SW 1271 (cell line): ENCODE measurements around the gene KRAS.
A peak's percentile ranks its signal among the peaks of the same experiment; 100 is the strongest.

Experiments used
- DNase-seq, 2 experiments: peaks; one replicate each; lab custom pipeline; 2025; lab: John Stamatoyannopoulos, UW

Gene KRAS

DNA sequence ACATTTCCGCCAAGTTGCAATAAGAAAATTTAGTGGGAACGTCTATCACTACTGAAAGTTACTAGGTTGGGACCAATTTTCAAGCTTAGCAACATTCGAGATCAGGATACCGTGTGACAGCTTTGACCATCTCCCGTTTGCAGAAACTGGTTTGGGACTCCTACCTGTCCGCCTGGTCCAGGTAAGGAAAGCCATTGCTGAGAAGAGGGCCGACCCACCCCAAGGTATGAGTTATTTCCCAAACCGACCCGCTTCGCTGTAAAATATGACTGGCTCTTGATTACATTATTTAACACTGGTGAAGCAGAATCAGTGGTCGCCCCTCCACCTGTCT is 56.0 kb downstream of the KRAS start:
- no peak for DNase-seq

DNA sequence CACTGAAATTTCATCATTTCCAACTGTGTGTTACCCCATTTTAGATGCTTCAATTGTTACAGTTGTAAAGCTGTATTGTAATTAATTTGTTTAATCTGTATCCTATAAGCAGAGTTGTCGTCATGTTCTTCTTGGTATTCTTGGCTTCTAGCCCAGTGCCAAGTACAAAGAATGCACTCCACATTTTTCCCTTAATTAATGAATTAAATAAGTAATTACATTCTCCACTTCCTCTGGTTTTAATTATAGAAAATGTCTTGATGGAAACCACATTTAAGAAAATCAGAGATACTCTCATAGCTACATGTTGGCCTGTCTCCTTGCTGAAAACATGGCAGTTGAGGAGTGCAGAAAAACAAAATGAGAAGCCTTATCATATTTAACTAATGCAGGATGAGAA is 56.5 kb downstream of the KRAS start:
- DNase-seq = no peak

DNA sequence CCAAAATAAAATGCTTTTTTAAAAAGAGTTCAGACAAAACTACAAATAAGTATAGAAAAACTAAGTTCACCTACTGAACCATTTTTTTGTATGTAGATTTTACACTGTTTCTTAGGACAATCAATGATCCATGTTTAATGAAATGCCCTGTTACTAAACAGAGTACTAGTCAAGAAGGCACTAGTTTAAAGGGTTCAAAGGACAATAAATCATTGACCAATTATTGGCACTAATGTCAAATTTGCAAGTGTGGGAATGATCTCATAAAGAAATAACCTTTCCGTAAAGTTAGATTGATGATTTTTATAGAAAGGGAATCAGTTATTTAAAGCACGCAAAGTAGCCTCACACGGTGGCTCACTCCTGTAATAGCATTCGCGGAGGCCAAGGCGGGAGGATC is 59.9 kb downstream of the KRAS start:
- DNase-seq = no peak

DNA sequence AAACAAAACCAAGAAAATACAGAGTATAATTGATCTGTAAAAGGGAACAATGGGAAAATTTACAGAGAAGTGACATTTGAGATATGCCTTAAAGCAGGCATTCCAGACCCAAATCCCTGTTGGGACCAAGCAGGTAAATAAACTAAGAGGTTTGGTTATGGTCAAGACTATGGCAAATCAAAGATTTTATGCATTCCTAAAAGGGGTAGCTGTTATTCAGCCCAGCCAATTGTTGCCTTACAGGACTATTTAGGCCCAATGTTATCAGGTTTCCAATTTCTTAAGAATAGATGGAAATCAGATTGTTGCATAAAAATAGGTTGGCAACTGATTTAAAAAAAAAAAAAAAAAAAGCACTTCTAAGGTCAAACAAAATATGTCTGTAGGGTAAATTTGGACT is 61.1 kb downstream of the KRAS start:
- DNase-seq = no peak

DNA sequence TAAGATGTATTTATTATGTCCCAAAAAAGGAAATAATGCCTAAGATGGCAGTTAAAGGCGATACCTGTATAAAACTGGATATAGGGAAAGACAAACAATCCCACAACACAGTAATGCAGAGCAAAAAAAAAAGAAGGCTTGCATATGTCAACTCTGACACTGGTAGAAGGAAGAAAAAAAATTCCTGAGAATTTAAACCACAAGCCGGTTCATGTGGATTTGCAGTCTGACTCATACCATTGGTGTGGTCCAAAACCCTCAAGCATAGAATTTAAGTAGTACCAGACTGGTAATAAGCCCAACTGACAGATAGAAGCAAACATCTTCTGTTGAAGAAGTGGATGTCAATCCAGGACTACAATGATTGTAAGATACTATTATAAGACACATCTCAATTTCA is 62.9 kb downstream of the KRAS start:
- DNase-seq = no peak

DNA sequence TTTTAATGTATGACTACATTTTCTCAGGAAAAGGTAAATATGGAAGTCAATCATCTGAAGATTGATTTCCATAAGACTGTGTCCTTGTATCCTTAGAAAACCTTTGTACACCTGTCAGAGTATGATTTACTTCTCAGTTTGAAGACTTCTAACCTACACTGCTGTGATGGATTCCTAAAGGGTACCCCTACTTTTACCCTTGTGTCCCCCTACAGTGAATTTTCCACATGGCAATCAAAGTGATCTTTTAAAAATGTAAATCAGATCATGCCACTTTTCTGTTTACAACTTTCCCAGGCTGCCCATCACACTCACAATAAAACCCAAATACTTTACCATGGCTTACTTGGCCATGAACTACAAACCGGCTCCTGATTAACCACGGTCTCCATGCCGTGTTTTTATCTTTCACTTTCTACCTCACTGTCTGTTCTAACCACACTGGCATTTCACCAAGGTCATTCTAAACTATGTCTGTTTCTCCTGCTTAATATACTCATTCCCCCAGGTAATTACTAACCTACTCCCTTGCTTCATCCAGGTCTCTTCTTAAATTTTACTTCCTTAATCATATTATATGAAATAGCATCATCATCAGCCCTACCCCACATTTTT is 63.8 kb downstream of the KRAS start:
- no peak for DNase-seq

DNA sequence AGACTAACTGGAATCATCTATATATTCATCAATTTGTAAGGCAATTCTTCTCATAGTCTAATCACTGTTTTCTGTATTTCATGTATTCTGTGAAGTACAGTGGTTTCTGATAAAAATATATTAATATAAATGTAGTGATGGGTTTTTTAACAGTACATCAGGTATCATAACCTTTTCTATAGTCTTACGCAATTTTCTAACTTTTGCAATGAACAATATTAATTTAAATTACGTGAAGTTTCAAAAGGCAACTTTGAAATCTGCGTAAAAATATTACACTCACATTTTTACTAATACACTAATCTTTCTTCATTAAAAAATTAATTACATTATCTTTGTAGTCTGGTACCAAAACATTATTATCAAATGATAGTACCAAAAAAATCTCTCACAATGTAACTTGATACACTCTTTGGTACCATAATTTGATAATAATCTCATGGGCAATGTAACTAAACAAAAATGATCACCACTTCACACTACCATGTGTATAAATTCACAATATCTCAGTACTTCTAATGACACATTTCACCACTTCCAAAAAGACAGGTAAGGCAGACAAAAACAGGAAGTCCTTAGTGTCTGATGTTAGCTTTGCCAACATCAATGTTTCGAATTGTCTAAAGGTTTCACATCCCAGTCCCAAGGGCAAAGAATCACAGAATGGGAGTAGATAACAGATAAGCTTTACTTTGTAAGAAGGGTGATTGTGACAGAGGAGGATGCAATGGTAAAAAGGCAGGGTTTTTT is 64.5 kb downstream of the KRAS start:
- no peak for DNase-seq

DNA sequence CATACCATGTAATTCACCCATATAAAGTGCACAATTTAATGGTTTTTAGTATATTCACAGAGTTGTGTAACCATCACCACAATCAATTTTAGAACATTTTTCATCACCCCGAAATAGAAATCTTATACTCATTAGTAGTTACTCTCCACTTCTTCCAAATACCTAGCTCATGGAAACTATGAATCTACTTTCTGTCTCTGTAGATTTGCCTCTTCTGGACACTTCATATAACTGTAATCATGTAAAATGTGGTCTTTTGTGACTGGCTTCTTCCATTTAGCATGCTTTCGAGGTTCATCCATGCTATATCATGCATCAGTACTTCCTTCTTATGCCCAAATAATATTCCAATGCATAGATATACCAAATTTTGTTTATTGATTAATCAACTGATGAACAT is 66.6 kb downstream of the KRAS start:
- no peak for DNase-seq

DNA sequence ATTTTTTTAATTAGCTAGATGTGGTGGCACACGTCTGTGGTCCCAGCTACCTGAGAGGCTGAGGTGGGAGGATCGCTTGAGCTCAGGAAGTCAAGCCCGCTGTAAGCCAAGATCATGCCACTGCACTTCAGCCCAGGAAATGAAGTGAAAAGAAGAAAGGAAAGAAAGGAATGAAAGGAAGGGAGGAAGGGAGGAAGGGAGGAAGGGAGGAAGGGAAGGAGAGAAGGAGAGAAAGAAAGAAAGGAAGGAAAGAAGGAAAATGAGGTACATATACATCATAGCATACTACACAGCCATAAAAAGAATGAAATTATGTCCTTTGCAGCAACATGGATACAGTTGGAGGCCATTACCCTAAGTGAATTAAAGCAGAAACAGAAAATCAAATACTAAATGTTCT is 68.0 kb downstream of the KRAS start:
- DNase-seq = no peak

DNA sequence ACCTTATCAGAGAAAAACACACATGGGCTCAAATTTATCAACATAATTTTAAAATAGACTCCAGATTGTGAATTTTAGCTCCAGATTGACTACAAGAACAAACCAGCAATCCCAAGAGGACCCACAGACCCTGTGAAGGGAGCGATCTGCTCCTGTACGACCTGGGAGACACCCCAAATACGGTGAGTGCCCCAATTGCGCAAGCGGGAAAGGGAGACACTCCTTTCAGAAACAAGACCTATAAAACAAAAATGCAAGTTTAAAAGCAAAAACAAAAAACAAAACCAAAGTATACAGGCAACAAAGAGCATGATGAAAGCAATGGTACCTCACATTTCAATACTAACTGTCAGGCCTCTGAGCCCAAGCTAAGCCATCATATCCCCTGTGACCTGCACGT is 87.9 kb downstream of the KRAS start:
- no peak for DNase-seq

DNA sequence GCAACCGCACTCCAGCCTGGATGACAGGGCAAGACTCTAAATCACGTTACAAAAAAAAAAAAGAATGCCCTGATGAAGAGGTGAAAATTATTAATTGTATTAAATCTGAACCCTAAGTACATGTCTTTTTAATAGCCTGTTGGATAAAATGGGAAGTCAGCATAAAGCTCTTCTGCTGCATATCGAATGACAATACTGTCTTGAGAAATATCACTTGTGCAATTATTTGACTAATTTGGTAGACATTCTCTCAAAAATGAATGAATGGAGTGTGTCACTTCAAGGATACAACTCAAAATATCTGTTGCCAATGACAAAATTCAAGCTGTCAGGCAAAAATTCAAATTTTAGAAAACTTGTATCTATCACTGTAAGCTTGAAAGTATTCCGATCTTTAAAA is 94.7 kb downstream of the KRAS start:
- DNase-seq = no peak

DNA sequence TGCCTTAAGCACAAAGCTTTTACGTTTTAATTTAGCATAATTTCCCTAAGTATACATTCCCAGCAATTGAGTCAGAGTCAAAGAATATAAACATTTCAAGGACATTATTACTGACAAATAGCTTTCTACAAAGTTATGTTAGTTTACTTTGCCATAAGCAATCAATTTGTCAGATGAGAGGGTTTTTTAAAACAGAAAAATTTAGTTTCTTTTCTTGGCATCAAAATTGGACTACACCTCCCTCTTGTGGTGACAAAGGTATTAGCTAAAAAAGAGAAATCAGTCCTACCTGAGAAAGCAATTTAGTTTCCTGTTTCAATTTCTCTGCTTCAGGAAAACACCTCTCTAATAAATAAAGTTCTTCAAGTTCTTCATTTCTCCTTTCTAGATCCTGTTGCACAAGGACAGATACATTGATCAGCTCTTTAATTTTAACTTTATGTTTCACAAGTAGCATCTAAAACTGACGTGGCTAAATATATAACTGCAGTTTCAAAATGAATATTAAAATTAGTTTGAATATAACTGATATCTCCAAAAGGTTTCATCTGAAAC is 95.6 kb downstream of the KRAS start:
- DNase-seq = peak; percentile 7 to 31
